NCI-H1048 (cell line): Measurements from ENCODE around the gene HSD17B8.

ENCODE experiments used
- DNase-seq: peaks from one replicate; lab custom pipeline; 2025; lab: John Stamatoyannopoulos, UW

HSD17B8 gene

DNA sequence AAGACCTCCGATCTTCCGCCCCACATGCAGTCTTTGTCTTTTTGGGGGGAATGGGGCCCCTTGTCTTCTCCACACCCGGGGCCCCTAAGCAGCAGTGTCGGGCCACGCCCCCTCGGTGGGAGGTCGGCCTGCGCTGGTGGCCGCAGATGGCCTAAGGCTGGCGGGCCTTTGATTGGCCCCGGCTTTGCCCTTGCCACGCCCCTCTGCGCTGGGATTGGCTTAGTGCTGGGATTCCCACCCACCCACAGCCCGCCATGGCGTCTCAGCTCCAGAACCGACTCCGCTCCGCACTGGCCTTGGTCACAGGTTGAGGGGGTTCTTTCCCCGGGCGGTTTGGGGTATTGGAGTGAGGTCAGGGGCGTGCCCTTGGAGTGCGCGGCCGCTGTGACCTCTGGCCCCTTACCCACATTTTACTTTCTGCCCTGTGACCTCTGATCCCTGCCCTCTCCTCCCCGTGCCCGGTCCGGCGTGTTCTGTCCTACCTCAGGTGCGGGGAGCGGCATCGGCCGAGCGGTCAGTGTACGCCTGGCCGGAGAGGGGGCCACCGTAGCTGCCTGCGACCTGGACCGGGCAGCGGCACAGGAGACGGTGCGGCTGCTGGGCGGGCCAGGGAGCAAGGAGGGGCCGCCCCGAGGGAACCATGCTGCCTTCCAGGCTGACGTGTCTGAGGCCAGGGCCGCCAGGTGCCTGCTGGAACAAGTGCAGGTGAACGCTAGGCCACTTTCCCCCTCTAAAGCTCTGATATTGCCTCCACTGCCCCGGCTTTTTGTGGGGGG, at the start of gene HSD17B8:
Gene HSD17B8, plus strand, starts transcription at position 241 of the 776 bp plus-strand sequence. Its CDS starts 14 bp downstream, at position 255.
- peak; percentile 86 for DNase-seq

DNA sequence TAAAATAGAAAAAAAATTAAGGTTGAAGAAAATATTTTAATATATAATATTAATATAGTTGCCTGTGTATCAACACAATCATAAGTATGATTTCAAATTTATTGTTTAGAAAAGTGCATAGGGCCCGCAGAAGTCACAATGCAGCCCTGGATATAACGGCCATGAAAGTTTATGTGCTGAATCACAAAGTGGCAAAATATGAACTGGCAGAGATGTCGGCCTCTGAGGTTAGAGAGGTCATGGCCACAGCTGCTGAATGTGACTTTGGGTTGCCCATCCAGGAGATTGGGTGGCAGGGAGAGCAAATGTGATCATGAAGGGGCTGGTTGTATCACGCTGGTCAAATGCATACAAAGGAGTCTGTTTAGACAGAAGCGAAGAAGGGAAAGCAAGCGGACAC, 47.9 kb upstream of the HSD17B8 start:
- no peak for DNase-seq

DNA sequence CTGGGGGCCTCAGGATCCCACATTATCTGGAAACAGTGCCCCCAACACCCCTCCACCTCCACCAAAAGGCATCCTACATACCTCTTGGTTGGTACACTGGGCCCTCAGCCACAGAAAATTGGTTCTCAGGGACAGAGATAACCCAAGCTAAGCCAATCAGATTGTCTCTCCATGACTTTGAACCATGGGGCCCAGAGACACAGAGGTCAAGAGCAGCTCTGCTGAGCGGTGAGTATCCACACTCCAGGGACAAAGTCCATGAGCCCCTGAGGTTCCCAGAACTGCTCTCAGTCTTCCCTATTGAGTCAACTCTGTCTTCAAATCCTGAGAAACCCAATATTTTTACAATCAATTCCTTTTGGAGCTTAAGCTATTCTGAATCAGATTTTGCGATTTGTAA, 47.5 kb upstream of the HSD17B8 start:
- no peak for DNase-seq

DNA sequence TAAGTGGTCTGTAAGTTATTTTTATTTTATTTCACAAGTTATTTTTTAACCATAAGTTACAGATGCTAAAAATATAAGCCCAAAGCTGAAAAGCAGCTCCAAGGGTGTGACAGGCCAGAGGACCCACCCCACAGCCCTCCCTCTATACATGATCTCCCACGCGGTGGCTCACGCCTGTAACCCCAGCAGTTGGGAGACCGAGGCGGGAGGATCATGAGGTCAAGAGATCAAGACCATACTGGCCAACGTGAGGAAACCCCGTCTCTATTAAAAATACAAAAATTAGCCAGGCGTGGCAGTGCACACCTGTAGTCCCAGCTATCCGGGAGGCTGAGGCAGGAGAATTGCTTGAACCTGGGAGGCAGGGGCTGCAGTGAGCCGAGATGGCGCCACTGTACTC, 44.4 kb upstream of the HSD17B8 start:
- DNase-seq: no peak

DNA sequence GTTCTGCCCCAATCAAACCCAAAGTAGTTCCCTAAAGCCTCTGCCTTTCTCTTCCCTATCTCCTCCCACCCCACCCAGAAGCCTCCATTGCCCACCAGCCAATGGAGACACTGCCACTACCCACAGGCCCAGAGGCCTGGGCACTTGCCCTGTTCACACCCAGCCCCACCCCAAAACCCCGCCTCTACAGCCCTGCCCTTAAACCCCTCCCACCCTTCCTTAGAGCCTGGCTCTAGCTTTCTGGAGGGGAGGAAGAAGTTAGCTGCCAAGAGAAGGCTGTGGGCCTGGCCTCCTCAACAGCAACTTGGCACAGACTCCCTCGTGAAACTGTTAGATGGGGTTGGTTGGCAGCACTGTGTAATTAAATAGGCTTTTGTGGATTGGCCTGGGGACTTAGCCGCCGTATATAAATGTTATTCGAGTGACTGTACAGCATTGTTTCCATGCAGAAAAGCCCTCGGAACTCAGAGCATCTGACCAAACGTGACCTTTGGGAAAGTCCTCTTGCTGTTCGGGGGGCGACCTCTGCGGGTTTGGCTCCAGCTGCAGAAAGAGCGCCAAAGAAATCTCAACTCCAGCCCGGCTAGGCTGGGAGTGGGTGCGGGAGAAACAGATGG, 43.6 kb upstream of the HSD17B8 start:
- no peak for DNase-seq

DNA sequence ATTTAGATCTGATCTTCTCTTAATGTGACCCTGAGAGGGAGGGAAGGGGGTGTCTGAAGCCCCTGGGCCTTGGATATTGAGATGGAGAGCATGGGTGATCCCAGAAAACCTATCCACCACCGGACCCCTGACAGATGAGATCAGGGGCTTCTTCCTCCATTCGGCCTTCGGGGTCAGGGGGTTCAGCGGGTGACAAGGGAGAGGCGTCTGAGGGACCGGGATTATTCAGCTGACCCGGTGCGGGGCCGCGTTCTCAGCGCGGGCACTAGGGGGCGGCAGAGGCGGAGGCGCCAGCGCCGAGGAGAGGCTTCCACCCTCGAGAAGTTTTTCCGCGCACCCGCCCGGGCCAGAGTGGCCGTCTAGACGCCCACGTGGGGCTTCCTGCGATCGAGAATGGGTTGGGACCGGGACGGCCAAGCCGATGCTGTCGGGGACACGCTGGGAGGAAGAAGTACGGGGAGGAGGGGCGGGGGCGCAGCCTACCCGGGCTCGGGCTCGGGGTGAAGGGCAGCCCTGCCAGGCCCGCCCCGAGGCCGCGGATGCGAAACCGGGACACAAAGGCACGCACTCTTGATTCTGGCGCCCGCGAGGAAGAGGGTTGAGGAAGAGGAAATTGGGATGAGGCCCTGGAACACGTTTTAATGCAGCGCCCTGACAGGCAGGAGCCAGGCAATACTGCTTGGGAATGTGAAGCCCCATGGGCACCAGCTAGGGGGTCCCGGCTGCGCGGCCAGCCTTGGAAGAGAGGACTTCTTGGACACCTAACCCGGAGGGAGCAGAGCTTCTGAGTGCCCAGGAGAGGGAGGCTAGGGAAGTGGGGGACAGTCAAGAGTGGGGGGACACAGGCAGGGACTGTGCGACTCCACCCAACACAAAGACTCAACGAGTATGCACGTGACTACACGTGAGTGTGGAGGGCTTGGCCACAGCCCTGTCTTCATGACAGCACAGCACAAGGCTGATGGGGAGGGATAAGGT, 42.8 kb upstream of the HSD17B8 start:
- DNase-seq: no peak

DNA sequence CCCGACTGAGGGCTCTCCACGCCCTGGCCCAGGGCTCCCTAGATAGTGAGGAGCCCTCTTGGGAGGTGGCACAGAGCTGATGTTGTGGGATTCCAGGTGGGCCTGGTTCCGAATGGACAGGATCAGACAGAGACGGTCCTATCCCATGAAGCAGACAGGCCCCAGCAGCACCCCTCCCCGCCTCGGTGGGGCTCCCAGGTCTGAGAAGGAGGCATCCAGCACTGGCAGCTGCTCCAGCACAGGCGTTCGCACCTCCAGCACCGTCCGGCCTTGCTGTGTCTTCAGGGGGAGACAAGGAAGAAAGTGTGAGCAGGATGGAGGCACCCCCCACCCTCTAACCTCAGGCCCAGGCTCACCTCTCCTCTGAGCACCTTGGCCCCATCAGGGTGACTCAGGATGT, 40.9 kb upstream of the HSD17B8 start:
- DNase-seq: no peak

DNA sequence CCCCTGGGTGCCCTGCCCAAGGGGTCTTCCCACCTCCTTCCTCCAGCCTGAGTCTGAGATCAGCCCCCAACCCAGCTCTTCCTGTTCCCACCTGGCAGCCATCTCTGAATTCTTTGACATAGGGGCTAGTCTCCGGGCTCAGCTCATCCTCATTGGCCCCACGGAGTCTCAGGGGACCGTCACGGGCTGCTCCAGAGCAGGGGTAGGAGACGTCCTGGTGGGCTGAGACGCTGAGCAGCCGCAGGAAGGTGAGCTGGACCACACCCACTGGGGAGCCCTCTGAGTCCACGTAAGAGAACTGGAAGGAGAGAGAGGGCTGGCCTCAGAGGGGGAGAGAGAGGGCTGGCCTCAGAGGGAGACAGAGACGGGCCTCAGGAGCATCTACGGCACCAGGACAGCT, 40.3 kb upstream of the HSD17B8 start:
- DNase-seq: no peak

DNA sequence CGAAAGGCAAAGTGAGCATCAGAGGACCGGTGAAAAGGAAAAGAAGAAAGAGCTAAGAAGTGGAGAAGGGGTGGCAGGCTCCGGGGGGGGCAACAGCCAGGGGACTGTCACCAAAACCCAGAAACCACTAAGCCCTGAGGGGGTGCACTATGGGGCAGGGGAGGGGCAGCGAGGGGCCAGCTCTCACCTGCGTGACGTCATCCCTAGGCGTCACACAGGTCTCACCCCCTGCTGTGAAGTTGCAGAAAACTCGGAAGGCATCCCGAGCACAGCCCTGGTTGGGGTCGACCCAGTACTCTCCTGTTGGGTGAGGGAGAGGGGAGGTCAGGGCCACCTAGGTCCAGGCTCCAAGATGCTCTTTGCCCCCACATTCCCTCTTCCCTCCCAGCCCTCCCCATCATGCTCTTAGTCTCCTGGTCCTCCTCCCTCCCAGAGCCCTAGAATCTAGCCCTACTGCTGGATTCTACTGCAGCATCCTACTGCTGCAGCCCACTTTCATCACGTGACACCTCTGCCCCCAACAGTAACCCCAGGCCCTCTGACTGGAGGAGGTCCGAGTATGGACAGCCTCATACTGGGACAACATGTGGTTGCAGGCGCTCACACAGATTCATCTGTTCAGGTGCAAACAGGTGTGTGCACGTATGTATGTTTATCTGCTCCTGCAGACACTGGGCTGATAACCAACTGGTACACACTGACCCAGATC, 39.6 kb upstream of the HSD17B8 start:
- no peak for DNase-seq

DNA sequence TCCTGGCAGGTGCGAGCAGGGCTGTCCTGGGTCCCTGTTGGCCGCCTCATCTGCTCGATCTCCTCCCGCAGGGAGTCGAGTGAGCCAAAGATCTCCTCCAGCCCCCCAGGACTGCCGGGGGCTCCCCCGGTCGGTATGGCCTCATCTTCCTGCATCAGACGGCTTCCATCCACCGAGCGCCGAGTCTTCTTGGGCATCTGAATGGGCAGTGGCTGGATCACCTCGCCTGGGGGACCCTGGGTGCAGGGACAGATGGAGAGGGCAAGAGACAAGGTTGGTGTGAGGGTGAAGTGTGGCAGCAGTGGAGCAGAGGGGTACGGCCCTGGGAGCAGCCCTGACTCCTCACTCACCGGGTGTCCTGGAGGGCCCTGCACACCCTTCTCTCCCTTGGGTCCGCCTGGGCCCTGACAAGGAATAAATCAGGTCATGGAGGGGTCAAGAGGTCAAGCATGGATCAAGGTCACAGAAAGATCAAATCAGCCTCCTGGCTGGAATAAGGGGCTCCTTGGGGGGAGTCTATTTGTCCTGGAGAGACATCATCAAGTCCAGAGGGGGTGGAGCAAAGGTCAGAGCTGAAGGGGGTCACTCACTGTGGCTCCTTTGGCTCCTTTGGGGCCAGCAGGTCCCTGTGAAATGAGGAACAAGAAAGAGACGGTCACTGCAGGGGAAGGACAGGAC, 38.7 kb upstream of the HSD17B8 start:
- DNase-seq: no peak

DNA sequence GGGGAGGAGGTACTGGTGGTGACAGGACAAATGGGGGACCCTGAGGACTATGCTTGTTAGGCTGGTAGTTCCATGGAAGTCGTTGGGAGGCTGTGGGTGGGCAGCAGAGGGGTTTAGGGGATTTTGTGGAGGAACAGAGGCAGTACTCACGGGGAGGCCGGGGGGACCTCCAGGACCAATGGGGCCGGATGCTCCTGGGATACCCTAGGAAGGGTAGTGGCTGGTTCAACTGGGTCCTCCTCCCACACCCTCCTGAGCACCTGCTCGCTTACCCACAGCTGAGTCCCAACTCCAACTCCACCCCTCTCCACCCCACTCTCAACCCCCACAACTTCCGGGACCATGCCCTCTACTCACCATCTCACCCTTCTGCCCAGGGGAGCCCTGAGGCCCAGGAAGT, 38.1 kb upstream of the HSD17B8 start:
- DNase-seq: no peak

DNA sequence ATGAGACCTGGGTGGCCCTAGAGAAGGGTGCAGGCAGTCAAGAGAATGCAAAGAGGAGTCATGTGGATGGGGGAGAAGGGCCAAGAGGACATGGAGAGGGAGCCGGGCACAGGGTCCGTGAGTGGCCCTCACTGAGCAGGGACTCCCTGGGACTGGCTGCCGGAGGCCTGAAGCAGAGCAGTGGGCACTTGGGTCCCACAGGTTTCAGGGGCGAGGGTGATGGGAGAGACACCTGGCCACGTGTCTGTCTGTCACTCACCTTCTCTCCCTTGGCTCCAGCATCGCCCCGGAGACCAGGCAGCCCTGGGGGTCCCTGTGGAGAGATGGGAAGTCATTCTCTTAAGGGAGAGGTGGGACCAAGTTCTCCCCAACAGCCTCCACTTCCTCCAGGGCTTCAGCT, 37.6 kb upstream of the HSD17B8 start:
- no peak for DNase-seq

DNA sequence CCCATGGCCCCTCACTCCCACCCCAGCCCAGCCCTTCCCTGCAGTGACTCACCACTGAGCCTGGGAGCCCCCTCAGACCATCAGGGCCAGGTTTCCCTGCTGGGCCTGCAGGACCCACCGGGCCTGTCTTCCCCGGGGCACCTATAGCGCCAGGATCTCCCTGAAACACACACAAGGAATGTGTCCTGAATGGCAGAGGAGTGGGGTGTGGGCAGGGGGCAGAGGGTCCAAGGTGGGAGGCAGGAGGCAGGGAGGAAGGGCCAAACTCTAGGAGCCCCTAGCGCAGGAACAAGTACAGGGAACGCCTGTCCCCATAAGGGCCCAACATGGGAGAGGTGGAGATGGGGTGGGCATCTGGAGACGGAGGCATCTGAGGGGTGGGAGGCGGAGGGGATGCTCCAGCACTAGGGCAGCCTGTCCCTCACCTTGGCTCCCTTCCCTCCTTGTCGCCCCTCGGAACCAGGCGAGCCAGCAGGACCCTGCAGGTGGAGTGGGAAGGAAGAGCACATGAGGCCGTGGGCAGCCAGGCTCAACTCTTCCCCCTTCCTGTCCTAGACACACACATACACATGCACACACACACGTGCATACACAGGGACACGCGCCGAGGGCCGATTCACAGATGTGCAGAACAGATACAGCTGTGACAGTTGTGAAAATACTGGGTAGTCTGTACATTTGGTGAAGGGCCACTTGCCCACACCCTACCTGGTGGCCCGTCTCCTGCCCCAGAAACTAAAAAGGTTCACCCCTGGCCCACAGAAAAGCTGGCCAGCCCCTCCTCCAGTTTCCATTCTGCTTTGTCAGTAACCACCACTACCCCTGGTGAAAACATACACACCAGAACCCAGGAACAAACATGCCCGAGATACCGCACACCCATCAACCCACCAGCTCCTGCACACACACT, 36.8 kb upstream of the HSD17B8 start:
- DNase-seq: no peak

DNA sequence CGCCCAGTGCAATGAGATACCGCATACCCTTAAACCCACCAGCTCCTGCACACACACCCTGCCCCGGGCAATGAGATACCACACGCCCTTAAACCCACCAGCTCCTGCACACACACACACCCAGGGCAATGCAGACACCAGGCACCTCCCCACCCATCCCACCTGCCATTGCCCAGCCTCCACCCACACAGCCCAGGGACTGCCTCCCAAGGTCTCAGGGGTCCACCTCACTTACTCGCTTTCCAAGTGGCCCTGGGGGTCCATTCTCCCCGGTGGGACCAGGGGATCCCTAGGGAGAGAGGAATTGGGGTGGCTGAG, 36.2 kb upstream of the HSD17B8 start:
- no peak for DNase-seq

DNA sequence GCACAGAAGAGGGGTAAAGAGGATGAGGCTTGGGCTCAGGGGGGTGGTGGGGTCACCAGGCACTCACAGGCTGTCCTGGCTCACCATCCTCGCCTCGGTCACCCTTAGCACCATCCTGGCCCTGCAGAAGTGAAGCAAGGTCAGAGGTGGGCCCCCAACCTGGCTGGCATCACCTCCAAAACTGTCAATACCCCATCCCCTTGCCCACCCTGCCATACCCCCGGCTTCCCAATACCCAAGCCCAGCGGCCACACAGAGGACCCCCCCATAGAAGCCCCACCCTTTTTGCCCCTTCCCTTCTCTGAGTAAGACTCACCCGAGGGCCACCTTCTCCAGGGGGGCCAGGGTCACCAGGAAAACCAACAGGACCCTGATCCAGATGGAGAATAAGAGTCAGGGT, 35.8 kb upstream of the HSD17B8 start:
- DNase-seq: no peak

DNA sequence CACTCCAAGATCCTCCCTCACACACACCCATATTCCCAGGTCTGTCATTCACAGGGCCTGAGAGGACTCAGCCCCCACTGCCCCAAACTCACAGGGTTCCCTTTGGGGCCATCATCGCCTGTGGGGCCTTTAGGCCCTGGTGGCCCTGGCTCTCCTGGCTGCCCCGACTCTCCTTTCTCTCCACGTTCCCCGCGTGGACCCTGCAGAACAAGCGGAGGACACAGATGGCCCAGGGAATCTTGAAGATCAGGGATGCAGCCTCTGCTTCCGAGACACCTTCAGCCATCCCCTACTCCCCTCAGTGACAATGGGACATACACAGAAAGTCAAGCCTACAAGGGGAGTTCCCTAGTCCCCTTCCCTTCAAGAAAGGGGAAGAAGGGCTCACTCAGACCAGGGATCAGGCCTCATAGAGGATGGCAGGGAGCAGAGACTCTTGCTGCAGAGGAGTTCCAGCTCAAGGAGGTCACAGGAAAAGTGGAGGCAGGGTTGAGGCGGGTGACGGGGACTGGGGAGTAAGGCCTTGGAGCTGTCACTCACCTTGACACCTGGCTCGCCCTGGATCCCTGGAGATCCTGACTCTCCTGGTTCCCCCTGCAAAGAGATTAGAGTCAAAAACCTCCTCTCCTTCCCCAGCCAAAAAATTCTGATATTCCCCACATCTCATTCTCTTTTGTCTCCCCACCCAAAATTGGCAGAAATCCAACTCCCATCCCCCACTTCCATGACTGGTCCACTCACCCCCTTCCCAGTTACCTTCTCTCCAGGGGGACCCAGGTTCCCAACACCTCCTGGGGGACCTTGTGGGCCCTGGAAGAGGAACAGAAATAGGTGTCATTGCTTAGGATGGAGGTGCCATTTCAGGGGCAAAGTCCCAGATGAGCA, 34.9 kb upstream of the HSD17B8 start:
- no peak for DNase-seq

DNA sequence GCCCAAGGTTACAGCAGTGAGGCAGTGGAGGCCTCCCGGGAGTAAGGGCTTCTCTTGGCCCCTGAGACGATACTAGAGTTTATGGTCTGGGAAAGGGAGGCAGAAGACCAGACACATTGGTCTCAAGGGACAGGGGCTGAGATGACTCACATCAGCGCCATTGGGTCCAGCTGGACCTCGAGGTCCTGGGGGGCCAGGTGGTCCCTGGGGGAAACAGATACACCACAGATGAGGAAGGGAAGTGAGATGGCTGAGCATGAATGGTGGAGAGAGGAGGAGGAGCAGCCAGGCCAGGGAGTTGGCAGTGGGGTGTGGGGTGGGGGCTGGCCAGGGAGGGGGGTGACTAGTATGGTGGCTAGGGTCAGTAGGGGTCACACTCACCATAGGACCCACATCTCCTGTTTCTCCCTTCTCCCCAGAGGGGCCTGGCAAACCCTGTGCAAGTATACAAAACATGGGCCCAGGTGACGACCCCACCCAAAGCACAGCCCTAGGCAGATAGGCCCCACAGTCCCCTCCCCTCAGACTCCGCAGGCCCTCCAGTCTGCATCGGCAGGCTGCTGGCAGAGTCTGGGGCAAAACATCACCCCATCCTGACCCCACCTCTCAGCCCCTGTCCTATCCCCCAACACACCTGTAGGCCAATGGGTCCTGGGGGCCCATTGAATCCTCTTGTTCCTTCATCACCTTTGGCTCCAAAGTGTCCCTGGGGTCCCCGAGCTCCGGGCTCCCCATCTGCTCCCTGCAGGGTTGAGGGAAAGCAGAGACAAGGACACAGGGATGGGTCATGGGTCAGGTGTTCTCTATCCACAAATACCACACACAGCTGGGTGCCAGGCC, 34.1 kb upstream of the HSD17B8 start:
- DNase-seq: no peak

DNA sequence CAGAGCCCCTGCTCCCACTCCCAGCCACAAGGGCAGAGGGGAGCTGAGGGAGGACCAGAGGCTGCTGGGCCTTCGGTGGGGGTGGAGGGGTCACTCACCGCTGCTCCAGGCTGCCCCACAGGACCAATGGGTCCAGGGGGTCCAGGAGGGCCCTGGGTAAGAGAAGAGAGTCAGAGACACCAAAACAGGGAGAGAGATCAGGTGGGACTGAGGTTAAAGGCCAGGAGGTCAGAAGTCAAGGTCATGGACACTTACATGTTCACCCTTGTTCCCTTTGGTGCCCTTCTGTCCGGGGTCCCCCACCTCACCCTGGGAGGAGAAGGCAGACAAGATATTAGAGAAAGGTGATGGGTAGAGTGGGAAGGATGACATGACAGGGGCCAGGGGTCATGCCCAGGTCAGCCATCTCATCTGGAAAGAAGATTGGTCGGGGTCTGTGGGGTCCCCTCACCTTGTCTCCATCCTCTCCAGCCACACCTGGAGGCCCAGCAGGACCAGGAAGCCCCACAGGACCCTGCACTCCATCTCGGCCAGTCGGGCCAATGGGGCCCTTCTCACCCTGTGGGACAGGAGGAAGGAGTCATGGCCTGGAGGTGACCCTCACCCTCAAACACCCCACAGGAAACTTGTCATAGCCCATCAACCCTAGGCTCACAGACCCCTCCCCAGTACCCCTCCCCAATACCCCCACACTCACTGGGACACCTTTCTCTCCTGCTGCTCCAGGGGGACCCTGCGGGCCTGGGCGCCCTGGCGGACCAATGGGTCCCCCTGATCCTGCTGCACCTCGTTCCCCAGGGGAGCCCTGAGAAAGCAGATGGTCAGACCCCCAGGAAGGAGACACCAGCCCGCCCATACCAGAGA, 33.2 kb upstream of the HSD17B8 start:
- DNase-seq: no peak
